Measurements from ENCODE around the gene TMPRSS4.

GRCh38 chr11:118106789-118107335, 30.0 kb downstream of the TMPRSS4 start:
- TF ChIP-seq GATA2 (IDR thresholded peaks at IDR 0.05; ENCODE audit: low read depth, low read length) (no peak), GATA3 (IDR thresholded peaks at IDR 0.05; ENCODE audit: low read depth, low read length) (no peak)
